ENCODE data around the gene FASTKD3. TPM values are rescaled to one million over a fixed set of nuclear protein-coding genes. Genes with fewer than 3 reads are reported as not detected.

Gene FASTKD3
- total RNA-seq, 1 experiment from 2014 or later, result 9.9 TPM

GRCh38 chr5:7813576-7813975, 55.3 kb downstream of the FASTKD3 start:
- ChIA-PET CTCF (no interaction called here), POLR2A (no interaction called here)
- H3K27me3 ChIP-seq (ENCODE audit: control insufficient read depth, insufficient read depth, low read length), result peaks cover 10% of the 10 kb centered on the region
- in situ Hi-C loops (cut with HindIII; ENCODE audit: low pct_unique_long_range_greater_than_20kb, low sequenced_read_pairs), result no loop called here
- TF ChIP-seq TCF7L2 (IDR thresholded peaks at IDR 0.05; ENCODE audit: low read depth, low read length), result no peak
- no peak for TF ChIP-seq POLR2AphosphoS5 (IDR thresholded peaks at IDR 0.05; ENCODE audit: low read depth, low read length)
- no peak for TF ChIP-seq SIN3A (IDR thresholded peaks at IDR 0.05; ENCODE audit: borderline replicate concordance, insufficient read depth, low read depth, low read length)
- TF ChIP-seq, protein P1, sequence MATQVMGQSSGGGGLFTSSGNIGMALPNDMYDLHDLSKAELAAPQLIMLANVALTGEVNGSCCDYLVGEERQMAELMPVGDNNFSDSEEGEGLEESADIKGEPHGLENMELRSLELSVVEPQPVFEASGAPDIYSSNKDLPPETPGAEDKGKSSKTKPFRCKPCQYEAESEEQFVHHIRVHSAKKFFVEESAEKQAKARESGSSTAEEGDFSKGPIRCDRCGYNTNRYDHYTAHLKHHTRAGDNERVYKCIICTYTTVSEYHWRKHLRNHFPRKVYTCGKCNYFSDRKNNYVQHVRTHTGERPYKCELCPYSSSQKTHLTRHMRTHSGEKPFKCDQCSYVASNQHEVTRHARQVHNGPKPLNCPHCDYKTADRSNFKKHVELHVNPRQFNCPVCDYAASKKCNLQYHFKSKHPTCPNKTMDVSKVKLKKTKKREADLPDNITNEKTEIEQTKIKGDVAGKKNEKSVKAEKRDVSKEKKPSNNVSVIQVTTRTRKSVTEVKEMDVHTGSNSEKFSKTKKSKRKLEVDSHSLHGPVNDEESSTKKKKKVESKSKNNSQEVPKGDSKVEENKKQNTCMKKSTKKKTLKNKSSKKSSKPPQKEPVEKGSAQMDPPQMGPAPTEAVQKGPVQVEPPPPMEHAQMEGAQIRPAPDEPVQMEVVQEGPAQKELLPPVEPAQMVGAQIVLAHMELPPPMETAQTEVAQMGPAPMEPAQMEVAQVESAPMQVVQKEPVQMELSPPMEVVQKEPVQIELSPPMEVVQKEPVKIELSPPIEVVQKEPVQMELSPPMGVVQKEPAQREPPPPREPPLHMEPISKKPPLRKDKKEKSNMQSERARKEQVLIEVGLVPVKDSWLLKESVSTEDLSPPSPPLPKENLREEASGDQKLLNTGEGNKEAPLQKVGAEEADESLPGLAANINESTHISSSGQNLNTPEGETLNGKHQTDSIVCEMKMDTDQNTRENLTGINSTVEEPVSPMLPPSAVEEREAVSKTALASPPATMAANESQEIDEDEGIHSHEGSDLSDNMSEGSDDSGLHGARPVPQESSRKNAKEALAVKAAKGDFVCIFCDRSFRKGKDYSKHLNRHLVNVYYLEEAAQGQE (IDR thresholded peaks at IDR 0.05; ENCODE audit: insufficient read depth in 1 of 2, low read depth in 2 of 2, low read length in 1 of 2), result no peak
- TF ChIP-seq CTCF (IDR thresholded peaks at IDR 0.05), result no peak
- no peaks in the 10 kb centered on the region for H3K36me3 ChIP-seq (ENCODE audit: control insufficient read depth, insufficient read depth, low read length)
- H3K4me3 ChIP-seq (ENCODE audit: low read depth in 2 of 2, low read length in 2 of 2), result no peak overlapping the region
- no peaks in the 10 kb centered on the region for H3K4me1 ChIP-seq (ENCODE audit: control insufficient read depth, insufficient read depth, low read length)
- ATAC-seq (no peak), DNase-seq (ENCODE audit: low read depth, low spot score) (no peak)
- no TSS peak for BruUV-seq (replicated peaks)
- intact Hi-C loops (cut with micrococcal nuclease; ENCODE audit: unreplicated experiment), result no loop called here
- no peaks in the 10 kb centered on the region for H3K9me3 ChIP-seq (ENCODE audit: control insufficient read depth, insufficient read depth, low read depth, low read length)
- no peak overlapping the region for H3K27ac ChIP-seq (ENCODE audit: low read length)

DNA sequence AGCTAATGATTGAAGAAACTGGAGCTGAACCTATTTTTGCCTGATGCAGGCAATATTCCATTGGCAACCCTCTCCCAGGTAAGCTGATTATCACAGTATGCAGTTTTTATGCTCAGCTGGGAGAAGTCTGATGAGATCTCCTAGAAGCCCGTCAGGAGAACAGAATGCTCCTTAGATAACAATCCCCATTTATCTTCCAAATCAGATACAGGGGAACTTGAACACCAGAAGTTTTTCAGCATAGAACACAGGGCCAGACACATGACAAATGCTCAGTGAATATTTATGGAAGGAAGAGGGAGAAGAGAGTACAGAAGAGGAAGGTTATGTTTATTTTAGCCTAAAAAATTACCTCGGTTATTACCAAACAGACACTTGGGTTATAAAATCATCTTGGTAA, 55.8 kb downstream of the FASTKD3 start:
- CTCF ChIA-PET, result no interaction called here

More for the DNA sequence above, 55.8 kb downstream of the FASTKD3 start:
- POLR2A ChIA-PET, result no interaction called here
- in situ Hi-C loops (cut with HindIII; ENCODE audit: low pct_unique_long_range_greater_than_20kb, low sequenced_read_pairs), result no loop called here
- BruUV-seq (replicated peaks), result no TSS peak
- no peaks in the 10 kb centered on the region for H3K4me1 ChIP-seq (ENCODE audit: control insufficient read depth, insufficient read depth, low read length)
- no peak overlapping the region for H3K27ac ChIP-seq (ENCODE audit: low read length)
- H3K4me3 ChIP-seq (ENCODE audit: low read depth in 2 of 2, low read length in 2 of 2), result no peak overlapping the region
- TF ChIP-seq CTCF (IDR thresholded peaks at IDR 0.05) (no peak), SIN3A (IDR thresholded peaks at IDR 0.05; ENCODE audit: borderline replicate concordance, insufficient read depth, low read depth, low read length) (no peak), TCF7L2 (IDR thresholded peaks at IDR 0.05; ENCODE audit: low read depth, low read length) (no peak), POLR2AphosphoS5 (IDR thresholded peaks at IDR 0.05; ENCODE audit: low read depth, low read length) (no peak)
- TF ChIP-seq, protein P1 (IDR thresholded peaks at IDR 0.05; ENCODE audit: insufficient read depth in 1 of 2, low read depth in 2 of 2, low read length in 1 of 2), result no peak
- no peaks in the 10 kb centered on the region for H3K9me3 ChIP-seq (ENCODE audit: control insufficient read depth, insufficient read depth, low read depth, low read length)
- no peak for ATAC-seq
- no peaks in the 10 kb centered on the region for H3K36me3 ChIP-seq (ENCODE audit: control insufficient read depth, insufficient read depth, low read length)
- peaks cover 9% of the 10 kb centered on the region for H3K27me3 ChIP-seq (ENCODE audit: control insufficient read depth, insufficient read depth, low read length)
- intact Hi-C loops (cut with micrococcal nuclease; ENCODE audit: unreplicated experiment), result no loop called here
- DNase-seq (ENCODE audit: low read depth, low spot score), result no peak

All from Panc1 (cell line).